Mucosa of descending colon (tissue), 3 donors: ENCODE data around the gene INSYN1. TPM values are rescaled to one million over a fixed set of nuclear protein-coding genes. Genes with fewer than 3 reads are reported as not detected.

Experiments used
- ATAC-seq: fragments of 200-7000 bp; cut with Tn5 transposase; one replicate; pipeline ENCODE4 v1.9.1; 2020; ENCODE audit warnings: mild to moderate bottlenecking, moderate library complexity
- DNase-seq, 3 donors: peaks; one replicate each; pipeline ENCODE4 v3.0.0-alpha.2; 2020
- H3K36me3 ChIP-seq: fragments of 200-600 bp; one replicate; pipeline ENCODE4 v1.8.0; 2021; ENCODE audit warnings: low read depth, mild to moderate bottlenecking
- H3K4me1 ChIP-seq: fragments of 200-600 bp; one replicate; pipeline ENCODE4 v1.8.0; 2021; ENCODE audit warnings: low read depth, mild to moderate bottlenecking
- H3K4me3 ChIP-seq: fragments of 200-600 bp; one replicate; pipeline ENCODE4 v1.8.0; 2021; ENCODE audit warnings: mild to moderate bottlenecking
- H3K9me3 ChIP-seq: fragments of 200-600 bp; one replicate; pipeline ENCODE4 v1.8.0; 2021; ENCODE audit warnings: mild to moderate bottlenecking
- intact Hi-C, 2 donors: fragments of 100-400 bp; cut with DNase I in 1 of 2; cut with micrococcal nuclease in 1 of 2; formaldehyde crosslinking; loops; one replicate each; pipeline versions ENCODE4 v1.11.0 to v1.11.1; 2022; cut with DNase I, micrococcal nuclease
- total RNA-seq, 3 donors: library from RNA; stranded (reverse); fragmentation: NEBNext Ultra II Directional in 2 of 3; extraction: Animal tissue kit (Norgen Biotek cat#: 25700) in 2 of 3; gene quantifications; one replicate each; pipeline versions ENCODE4 v1.2.1 to v1.2.4, GENCODE V29; 2021 to 2023
- TF ChIP-seq, protein P1 (sequence below): fragments of 200-600 bp; IDR thresholded peaks from one replicate; pipeline ENCODE4 v1.8.0; 2022; ENCODE audit warnings: antibody characterized with exemption, mild to moderate bottlenecking
- donor health status: DM: no; HTN: no; CAD: no; lungs with moderate emphysema.
- donor health status: DM: no; HTN: no; CAD: no.
- donor health status: DM: no; HTN: yes; CAD: no.

The INSYN1 gene
- total RNA-seq, 3 donors from 2014 or later = 0.98 to 9.0 (median 1.8) TPM

DNA sequence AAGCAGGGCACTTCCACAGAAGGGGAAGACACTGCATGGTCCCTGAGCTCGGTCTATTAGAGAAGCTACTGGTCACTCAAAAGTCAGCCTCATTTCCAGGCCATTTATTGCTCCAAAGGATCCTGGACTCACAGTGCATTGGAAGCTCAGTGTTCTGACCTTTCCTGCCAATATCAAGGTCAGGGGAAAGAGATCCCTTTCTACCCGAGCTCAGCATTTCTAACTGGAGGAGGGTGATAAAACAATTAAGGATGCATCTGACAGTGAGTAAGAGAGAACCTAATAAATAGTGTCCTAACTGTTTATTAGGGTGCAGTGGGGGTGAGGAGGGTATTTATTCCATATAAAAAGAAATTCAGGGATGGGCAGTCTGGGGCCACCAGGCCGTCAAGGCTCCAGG lies 26.8 kb upstream of the INSYN1 start:
- DNase-seq = no peak
- Histone ChIP-seq H3K36me3 (no peaks in the 10 kb centered on the region), H3K4me1 (no peaks in the 10 kb centered on the region), H3K9me3 (no peaks in the 10 kb centered on the region), H3K4me3 (no peak overlapping the region)
- no peak for ATAC-seq
- TF ChIP-seq, protein P1, sequence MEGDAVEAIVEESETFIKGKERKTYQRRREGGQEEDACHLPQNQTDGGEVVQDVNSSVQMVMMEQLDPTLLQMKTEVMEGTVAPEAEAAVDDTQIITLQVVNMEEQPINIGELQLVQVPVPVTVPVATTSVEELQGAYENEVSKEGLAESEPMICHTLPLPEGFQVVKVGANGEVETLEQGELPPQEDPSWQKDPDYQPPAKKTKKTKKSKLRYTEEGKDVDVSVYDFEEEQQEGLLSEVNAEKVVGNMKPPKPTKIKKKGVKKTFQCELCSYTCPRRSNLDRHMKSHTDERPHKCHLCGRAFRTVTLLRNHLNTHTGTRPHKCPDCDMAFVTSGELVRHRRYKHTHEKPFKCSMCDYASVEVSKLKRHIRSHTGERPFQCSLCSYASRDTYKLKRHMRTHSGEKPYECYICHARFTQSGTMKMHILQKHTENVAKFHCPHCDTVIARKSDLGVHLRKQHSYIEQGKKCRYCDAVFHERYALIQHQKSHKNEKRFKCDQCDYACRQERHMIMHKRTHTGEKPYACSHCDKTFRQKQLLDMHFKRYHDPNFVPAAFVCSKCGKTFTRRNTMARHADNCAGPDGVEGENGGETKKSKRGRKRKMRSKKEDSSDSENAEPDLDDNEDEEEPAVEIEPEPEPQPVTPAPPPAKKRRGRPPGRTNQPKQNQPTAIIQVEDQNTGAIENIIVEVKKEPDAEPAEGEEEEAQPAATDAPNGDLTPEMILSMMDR = no peak
- intact Hi-C loops = no loop called here

DNA sequence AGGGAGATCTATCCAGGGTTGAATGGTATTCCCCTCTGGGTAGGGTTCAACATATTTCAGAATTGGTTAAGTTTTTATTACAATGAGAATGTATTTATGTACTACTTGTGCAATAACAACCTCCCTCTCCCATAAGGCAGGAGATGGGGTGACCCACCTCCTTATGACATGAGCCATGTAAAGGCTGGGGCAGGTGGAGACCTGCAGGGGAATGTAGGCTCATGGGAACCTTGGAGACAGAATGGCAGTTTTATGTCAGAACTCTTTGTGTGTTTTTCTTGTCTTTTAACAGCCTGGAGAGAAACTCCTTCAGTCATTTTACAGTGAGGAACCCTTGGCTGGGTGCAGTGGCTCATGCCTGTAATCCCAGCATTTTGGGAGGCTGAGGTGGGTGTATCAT lies 24.6 kb upstream of the INSYN1 start:
- Histone ChIP-seq H3K36me3 (no peaks in the 10 kb centered on the region), H3K4me3 (no peak overlapping the region), H3K4me1 (no peaks in the 10 kb centered on the region), H3K9me3 (no peaks in the 10 kb centered on the region)
- DNase-seq (no peak), ATAC-seq (no peak)
- intact Hi-C loops = no loop called here
- TF ChIP-seq, protein P1 = no peak

DNA sequence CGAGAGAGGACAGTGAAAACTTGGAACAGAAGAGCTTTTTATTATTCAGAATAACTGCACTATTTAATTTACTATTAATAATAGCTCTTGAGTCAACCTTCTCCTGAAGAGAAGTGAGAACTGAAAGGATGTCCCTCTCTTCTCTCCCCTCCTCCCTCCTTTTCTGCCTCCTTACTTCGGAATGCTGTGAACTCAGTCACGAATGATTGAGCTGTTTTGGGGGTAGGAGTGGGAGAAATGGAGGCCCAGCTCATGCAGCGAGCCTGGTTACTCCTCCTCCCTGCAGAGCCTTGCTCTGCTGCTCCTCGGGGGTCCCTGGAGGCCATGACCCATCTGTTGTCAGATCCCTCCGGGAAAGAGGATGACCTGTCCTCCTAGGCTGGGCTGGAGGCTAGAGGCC lies 20.3 kb upstream of the INSYN1 start:
- ATAC-seq = no peak
- intact Hi-C loops = no loop called here
- no peaks in the 10 kb centered on the region for H3K4me1 ChIP-seq

DNA sequence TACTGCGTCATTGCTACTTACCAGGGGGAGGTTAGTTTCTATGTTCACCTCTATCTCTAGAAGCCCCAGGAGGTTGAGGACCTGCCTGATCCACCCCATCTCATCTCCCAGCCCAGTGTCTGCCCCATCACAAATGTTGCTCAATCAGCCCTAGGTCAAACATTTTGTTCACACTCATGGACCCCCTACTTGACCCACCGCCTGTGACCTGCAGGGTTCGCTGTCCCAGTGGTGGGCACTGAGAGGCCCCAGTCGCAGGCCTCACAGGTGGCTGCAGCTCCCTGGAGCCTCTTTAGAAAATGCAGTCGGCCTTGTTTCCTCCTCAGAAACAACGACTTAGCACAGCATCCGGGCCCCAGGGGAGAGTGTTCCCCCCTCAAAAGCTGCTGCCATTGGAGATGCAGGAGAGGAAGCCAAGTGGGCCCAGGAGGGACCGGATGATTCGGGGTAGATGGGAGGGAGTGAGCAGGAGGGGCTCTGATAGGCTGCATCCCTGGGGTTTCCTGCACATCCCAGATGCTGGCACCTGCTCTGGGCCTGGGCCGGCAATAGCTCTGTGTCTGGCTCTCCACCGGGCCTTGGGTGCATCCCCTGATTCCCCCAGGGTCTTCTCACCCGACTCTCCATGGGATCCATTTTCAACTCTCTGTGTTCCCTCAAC lies 18.4 kb upstream of the INSYN1 start:
- intact Hi-C loops = no loop called here
- Histone ChIP-seq H3K4me3 (no peak overlapping the region), H3K36me3 (no peaks in the 10 kb centered on the region), H3K9me3 (no peaks in the 10 kb centered on the region), H3K4me1 (no peaks in the 10 kb centered on the region)
- ATAC-seq = no peak
- TF ChIP-seq, protein P1 = no peak
- no peak for DNase-seq

More for the DNA sequence above, 20.3 kb upstream of the INSYN1 start:
- Histone ChIP-seq H3K36me3 (no peaks in the 10 kb centered on the region), H3K9me3 (no peaks in the 10 kb centered on the region), H3K4me3 (no peak overlapping the region)
- TF ChIP-seq, protein P1 = no peak
- DNase-seq = no peak

DNA sequence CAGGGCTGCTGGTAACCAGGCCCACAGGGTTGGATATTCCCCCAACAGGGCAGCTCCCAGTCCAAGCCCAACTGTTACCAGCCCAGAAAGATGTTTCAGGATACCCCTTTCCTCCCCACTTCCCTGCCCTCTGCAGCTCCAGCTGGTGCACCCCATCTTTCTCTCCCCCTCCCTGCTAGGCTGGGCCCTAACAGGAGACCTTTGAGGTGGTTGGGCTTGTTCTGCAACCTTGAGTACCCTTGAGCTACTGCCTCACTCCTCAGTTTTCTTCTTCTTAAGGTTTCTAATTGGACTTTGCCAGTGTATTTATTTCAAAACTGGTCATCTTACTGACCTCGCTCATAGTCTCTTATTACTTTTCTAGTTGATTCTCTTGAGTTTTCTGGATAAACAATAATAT lies 16.9 kb upstream of the INSYN1 start:
- Histone ChIP-seq H3K4me1 (no peaks in the 10 kb centered on the region), H3K4me3 (no peak overlapping the region), H3K36me3 (no peaks in the 10 kb centered on the region), H3K9me3 (no peaks in the 10 kb centered on the region)
- DNase-seq = no peak
- intact Hi-C loops = no loop called here
- TF ChIP-seq, protein P1 = no peak
- no peak for ATAC-seq
